Colonic mucosa (tissue), 4 donors: ENCODE data around the gene SETDB1. TPM values are rescaled to one million over a fixed set of nuclear protein-coding genes. Genes with fewer than 3 reads are reported as not detected.

Experiments used
- DNase-seq: peaks from one replicate; pipeline ENCODE4 v3.0.0-alpha.2; 2020
- H3K27ac ChIP-seq: fragments of 200-600 bp; one replicate; pipeline ENCODE4 v1.8.0; 2021
- H3K27me3 ChIP-seq: fragments of 200-600 bp; one replicate; pipeline ENCODE4 v1.8.0; 2021
- H3K36me3 ChIP-seq: fragments of 200-600 bp; one replicate; pipeline ENCODE4 v1.8.0; 2021
- H3K4me1 ChIP-seq: fragments of 200-600 bp; one replicate; pipeline ENCODE4 v1.8.0; 2021; ENCODE audit warnings: mild to moderate bottlenecking
- H3K4me3 ChIP-seq: fragments of 200-600 bp; one replicate; pipeline ENCODE4 v1.8.0; 2021
- H3K9ac ChIP-seq, 2 donors: one replicate each; pipeline ENCODE4 v1.7.0; 2013; ENCODE audit warnings: control low read depth in 2 of 2, low read depth in 2 of 2, low read length in 2 of 2
- H3K9me3 ChIP-seq: fragments of 200-600 bp; one replicate; pipeline ENCODE4 v1.8.0; 2021
- intact Hi-C: fragments of 100-400 bp; cut with DNase I; formaldehyde crosslinking; loops from one replicate; pipeline ENCODE4 v1.14.1; 2022
- total RNA-seq, 2 donors: library from RNA; stranded (reverse); fragmentation: NEBNext Ultra II Directional in 1 of 2; extraction: Animal tissue kit (Norgen Biotek cat#: 25700) in 1 of 2; gene quantifications; one replicate each; pipeline ENCODE4 v1.2.1, GENCODE V29; 2021
- TF ChIP-seq, protein P1 (sequence below): fragments of 200-600 bp; IDR thresholded peaks from one replicate; pipeline ENCODE4 v1.8.0; 2022; ENCODE audit warnings: antibody characterized with exemption, mild to moderate bottlenecking
- donor health status: healthy.
- donor health status: DM: no; HTN: no; CAD: no.
- donor health status: DM: no; HTN: no; CAD: no.

The SETDB1 gene
- total RNA-seq, 2 donors from 2014 or later = 28.2 to 32.8 TPM

DNA sequence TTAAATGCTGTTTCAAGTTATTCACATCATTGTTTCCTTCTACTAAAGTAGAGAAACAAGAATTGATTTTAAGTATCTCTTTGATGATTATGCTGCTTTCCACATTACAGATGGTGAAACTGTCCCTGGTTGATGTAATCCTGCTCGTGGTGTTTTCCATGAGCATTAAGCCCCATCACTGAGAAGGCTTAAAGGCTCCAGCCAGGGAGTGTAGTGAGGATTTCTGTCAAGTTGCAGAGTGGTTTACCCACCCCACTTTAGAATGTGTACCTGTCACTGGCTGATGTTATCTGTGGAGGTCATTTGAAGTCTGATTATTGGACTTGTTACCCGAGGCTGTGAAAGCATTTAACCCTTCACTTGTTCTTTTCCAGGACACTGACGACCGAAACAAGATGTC lies 35.6 kb downstream of the SETDB1 start:
- no peak overlapping the region for H3K27ac ChIP-seq
- no peak overlapping the region for H3K4me3 ChIP-seq
- TF ChIP-seq, protein P1, sequence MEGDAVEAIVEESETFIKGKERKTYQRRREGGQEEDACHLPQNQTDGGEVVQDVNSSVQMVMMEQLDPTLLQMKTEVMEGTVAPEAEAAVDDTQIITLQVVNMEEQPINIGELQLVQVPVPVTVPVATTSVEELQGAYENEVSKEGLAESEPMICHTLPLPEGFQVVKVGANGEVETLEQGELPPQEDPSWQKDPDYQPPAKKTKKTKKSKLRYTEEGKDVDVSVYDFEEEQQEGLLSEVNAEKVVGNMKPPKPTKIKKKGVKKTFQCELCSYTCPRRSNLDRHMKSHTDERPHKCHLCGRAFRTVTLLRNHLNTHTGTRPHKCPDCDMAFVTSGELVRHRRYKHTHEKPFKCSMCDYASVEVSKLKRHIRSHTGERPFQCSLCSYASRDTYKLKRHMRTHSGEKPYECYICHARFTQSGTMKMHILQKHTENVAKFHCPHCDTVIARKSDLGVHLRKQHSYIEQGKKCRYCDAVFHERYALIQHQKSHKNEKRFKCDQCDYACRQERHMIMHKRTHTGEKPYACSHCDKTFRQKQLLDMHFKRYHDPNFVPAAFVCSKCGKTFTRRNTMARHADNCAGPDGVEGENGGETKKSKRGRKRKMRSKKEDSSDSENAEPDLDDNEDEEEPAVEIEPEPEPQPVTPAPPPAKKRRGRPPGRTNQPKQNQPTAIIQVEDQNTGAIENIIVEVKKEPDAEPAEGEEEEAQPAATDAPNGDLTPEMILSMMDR = no peak
- DNase-seq = no peak
- peaks cover 15% of the 10 kb centered on the region for H3K36me3 ChIP-seq
- no peaks in the 10 kb centered on the region for H3K9me3 ChIP-seq
- no peaks in the 10 kb centered on the region for H3K4me1 ChIP-seq
- no peak overlapping the region for H3K9ac ChIP-seq
- no peaks in the 10 kb centered on the region for H3K27me3 ChIP-seq
- intact Hi-C loops = no loop called here

DNA sequence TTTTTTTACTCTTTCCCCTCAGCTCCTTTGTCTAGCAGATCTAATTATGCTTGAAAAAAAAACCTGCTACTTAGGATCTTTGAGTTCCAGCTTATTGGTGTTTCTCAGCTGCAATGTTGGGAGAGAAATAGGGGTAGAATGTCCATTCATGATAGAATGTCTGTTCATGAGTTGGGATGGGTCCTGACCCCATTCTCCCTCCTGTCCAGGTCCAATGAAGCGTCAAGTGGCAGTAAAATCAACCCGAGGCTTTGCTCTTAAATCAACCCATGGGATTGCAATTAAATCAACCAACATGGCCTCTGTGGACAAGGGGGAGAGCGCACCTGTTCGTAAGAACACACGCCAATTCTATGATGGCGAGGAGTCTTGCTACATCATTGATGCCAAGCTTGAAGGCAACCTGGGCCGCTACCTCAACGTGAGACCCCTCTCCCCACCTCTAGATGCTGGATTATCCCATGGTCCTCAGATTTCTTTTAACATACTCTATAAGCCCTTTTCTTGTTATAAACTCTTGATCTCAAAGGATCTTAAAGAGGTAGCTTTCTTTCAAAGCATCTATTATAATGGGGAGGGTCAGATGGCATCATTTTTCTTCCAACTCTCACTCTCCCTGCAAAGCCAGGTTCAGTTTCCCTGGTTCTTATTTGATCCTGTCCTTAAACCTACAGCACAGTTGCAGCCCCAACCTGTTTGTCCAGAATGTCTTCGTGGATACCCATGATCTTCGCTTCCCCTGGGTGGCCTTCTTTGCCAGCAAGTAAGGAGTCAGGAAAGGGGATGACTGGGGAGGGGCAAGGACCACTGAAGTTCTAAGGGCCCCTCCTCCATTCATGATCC lies 37.4 kb downstream of the SETDB1 start:
- H3K9me3 ChIP-seq = no peaks in the 10 kb centered on the region
- no peak overlapping the region for H3K27ac ChIP-seq
- peaks cover 25% of the 10 kb centered on the region for H3K36me3 ChIP-seq
- no peak for DNase-seq
- no peak overlapping the region for H3K4me3 ChIP-seq
- no peaks in the 10 kb centered on the region for H3K27me3 ChIP-seq
- no peaks in the 10 kb centered on the region for H3K4me1 ChIP-seq
- intact Hi-C loops = no loop called here
- H3K9ac ChIP-seq = no peak overlapping the region
- TF ChIP-seq, protein P1 = no peak

DNA sequence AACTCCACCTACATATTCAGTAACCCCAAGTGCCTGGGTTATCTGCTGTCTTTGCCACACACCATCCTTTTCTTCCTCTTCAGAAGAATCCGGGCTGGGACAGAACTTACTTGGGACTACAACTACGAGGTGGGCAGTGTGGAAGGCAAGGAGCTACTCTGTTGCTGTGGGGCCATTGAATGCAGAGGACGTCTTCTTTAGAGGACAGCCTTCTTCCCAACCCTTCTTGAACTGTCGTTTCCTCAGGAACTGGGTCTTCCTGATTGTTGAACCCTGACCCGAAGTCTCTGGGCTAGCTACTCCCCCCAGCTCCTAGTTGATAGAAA lies 38.0 kb downstream of the SETDB1 start:
- no peak for DNase-seq
- no peaks in the 10 kb centered on the region for H3K27me3 ChIP-seq
- intact Hi-C loops = no loop called here
- H3K9me3 ChIP-seq = no peaks in the 10 kb centered on the region
- no peaks in the 10 kb centered on the region for H3K4me1 ChIP-seq
- no peak overlapping the region for H3K9ac ChIP-seq
- TF ChIP-seq, protein P1 = no peak
- no peak overlapping the region for H3K4me3 ChIP-seq
- peaks cover 25% of the 10 kb centered on the region for H3K36me3 ChIP-seq
- H3K27ac ChIP-seq = no peak overlapping the region

DNA sequence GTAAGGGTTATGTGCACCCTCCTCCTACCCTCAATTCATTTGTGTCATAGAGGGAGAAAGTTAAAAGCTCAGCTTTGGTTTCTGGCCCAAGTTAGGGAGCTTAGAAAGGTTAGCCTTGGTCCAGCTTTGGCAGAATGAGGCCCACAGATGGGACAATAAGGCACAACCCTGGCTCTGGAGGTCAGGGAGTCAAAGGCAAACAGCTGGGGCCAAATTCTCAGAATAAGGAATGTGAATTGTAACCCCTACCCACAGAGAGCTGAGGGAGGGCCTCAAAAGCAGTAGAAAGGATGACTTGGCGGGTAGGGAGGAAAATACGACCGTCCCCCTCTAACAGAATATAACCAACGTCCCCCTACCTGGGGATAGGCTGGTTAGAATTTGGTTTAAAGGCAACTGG lies 39.4 kb downstream of the SETDB1 start:
- Histone ChIP-seq H3K9me3 (no peaks in the 10 kb centered on the region), H3K9ac (no peak overlapping the region), H3K4me1 (no peaks in the 10 kb centered on the region), H3K27me3 (no peaks in the 10 kb centered on the region), H3K36me3 (peaks cover 25% of the 10 kb centered on the region), H3K27ac (no peak overlapping the region), H3K4me3 (no peak overlapping the region)
- no peak for DNase-seq
- TF ChIP-seq, protein P1 = no peak
- intact Hi-C loops = no loop called here

DNA sequence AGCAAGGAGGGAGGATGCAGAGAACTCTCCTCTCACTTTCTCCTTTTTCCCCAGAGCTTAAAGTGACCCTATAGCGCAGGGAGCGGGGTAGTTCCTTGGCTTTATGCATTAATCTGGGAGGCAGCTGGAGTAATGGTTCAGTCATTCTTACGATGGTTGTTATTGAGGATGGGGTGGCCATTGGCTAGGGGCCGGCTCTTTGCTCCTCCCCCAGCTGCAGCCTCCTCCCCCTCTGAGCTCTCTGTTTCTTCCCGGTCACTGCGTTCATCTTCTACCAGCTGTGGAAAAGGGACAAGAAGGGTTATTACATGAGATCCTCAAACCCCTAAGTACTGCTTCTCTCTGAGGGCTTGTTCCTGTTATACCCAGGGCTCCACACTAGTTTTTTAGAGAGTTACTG lies 39.8 kb downstream of the SETDB1 start:
- no peak for DNase-seq
- no peak overlapping the region for H3K9ac ChIP-seq
- peaks cover 3% of the 10 kb centered on the region for H3K4me1 ChIP-seq
- TF ChIP-seq, protein P1 = no peak
- H3K4me3 ChIP-seq = no peak overlapping the region
- intact Hi-C loops = no loop called here
- H3K27ac ChIP-seq = no peak overlapping the region
- H3K27me3 ChIP-seq = no peaks in the 10 kb centered on the region
- H3K9me3 ChIP-seq = no peaks in the 10 kb centered on the region
- H3K36me3 ChIP-seq = peaks cover 25% of the 10 kb centered on the region
